Measurements from ENCODE around the gene TLK1. TPM values are rescaled to one million over a fixed set of nuclear protein-coding genes. Genes with fewer than 3 reads are reported as not detected.

Gene TLK1
- 10.6 and 12.1 TPM in 2 replicates for total RNA-seq

DNA sequence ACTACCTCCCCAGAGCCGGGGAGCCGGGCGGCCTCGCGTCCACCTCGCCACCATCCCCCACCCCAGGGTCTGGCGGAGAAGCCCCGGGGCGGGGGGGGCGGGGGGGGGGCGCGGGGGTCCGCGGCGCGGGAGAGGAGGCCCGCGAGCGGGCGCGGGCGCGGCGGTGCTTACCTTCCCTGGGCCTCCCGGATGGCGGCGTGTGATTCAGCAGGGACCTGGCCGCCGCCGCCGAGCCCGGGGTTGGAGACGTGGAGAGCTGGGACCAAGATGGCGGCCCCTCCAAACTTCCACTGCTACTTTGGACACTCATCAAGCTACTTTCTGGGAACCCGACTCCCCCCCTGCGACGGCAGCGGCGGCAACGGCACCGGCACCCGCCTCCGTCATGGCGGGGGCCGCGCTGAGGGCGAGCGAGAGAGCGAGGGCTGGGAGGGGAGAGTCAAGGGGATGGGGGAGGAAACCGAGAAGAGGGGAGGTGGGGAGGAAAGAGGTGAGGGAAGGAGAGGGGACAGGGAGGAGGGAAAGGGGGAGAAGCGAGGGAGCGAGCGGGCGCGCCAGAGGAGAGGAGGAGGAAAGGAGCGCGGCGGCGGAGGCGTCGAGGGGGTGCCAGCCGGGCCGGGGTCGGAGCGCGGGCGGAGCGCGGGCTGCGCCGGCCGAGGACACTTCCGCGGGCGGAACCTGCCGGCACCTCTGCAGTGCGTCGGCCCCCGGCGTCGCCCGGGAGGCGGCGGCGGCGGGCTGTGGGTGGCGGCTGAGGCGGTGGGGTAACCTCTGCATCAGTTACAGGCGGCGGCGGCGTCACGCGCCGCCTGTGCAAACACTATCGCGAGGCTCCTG is at the start of gene TLK1:
Gene TLK1 (minus strand): TSS at position 775 of the 837 bp plus-strand sequence. CDS start 465 bp downstream, at position 310.

Other genes with a start within 250 kb of the TLK1 start
- gene GORASP2, start 231.6 kb downstream of the TLK1 start, total RNA-seq, result 76.8 and 79.1 TPM in 2 replicates